ENCODE results near the gene NF1.

The NF1 gene

GRCh38 chr17:31389657-31390381, 295.0 kb downstream of the NF1 start:
- no peak for TF ChIP-seq CTCF (IDR thresholded peaks at IDR 0.05; ENCODE audit: insufficient read depth, low read depth, low read length, missing control alignments)
- no peak overlapping the region for H3K4me3 ChIP-seq (ENCODE audit: low read length)
- no peak for DNase-seq (ENCODE audit: low read depth)

GRCh38 chr17:31390426-31390747, 295.6 kb downstream of the NF1 start:
- no peak for DNase-seq (ENCODE audit: low read depth)
- TF ChIP-seq CTCF (IDR thresholded peaks at IDR 0.05; ENCODE audit: insufficient read depth, low read depth, low read length, missing control alignments): no peak
- no peak overlapping the region for H3K4me3 ChIP-seq (ENCODE audit: low read length)

- no peak for DNase-seq (ENCODE audit: low read depth)
- no peak overlapping the region for H3K4me3 ChIP-seq (ENCODE audit: low read length)
- no peak for TF ChIP-seq CTCF (IDR thresholded peaks at IDR 0.05; ENCODE audit: insufficient read depth, low read depth, low read length, missing control alignments)
Observed at GRCh38 chr17:31390748-31391495, 296.1 kb downstream of the NF1 start.

- no peak for DNase-seq (ENCODE audit: low read depth)
- no peak within 1 kb of the TSS for H3K4me3 ChIP-seq (ENCODE audit: low read length)
- no peak for TF ChIP-seq CTCF (IDR thresholded peaks at IDR 0.05; ENCODE audit: insufficient read depth, low read depth, low read length, missing control alignments)
Observed at GRCh38 chr17:31391496-31391949, 296.7 kb downstream of the NF1 start, which contains the start of gene RAB11FIP4. RAB11FIP4 (plus strand) TSS chr17:31391675; CDS start chr17:31391853, 178 bp downstream.

GRCh38 chr17:31392002-31392855, 297.5 kb downstream of the NF1 start:
- TF ChIP-seq CTCF (IDR thresholded peaks at IDR 0.05; ENCODE audit: insufficient read depth, low read depth, low read length, missing control alignments): no peak
- DNase-seq (ENCODE audit: low read depth): no peak
- H3K4me3 ChIP-seq (ENCODE audit: low read length): no peak overlapping the region

- no peak overlapping the region for H3K4me3 ChIP-seq (ENCODE audit: low read length)
- DNase-seq (ENCODE audit: low read depth): peak; percentile 72
- TF ChIP-seq CTCF (IDR thresholded peaks at IDR 0.05; ENCODE audit: insufficient read depth, low read depth, low read length, missing control alignments): no peak
Observed at GRCh38 chr17:31392856-31393748, 298.3 kb downstream of the NF1 start.

All from epithelial cell of esophagus (primary cell).